Activated CD8-positive, alpha-beta T cell treated with anti-CD3 and anti-CD28 coated beads, Interleukin-2, amount 10 ng/mL, durations not matched to agents 7 days and 5 days (primary cell): Measurements from ENCODE around the gene MAN2A2. TPM values are rescaled to one million over a fixed set of nuclear protein-coding genes. Genes with fewer than 3 reads are reported as not detected.

Experiments used
- ATAC-seq: fragments of 150-1000 bp; cut with Tn5 transposase; one replicate; pipeline ENCODE4 v1.10.0; 2021; ENCODE audit warnings: moderate library complexity
- CTCF ChIA-PET: fragments of 350-600 bp; sonication (Branson Sonifier 250); formaldehyde crosslinking; loops from one replicate; lab custom pipeline; 2021; ENCODE audit warnings: antibody characterized with exemption; lab: Charles Lee
- POLR2A ChIA-PET: fragments of 350-600 bp; sonication (Branson Sonifier 250); formaldehyde crosslinking; loops from one replicate; lab custom pipeline; 2021; ENCODE audit warnings: antibody characterized with exemption; lab: Charles Lee
- DNase-seq: peaks from one replicate; pipeline ENCODE4 v3.0.0-alpha.2; 2020
- H3K27ac Mint-ChIP-seq: one replicate; pipeline ENCODE4 v1.8.0; 2021; ENCODE audit warnings: mild to moderate bottlenecking, mixed read lengths
- H3K27me3 Mint-ChIP-seq: one replicate; pipeline ENCODE4 v1.8.0; 2021; ENCODE audit warnings: low read depth, mixed read lengths
- H3K36me3 Mint-ChIP-seq: one replicate; pipeline ENCODE4 v1.8.0; 2021; ENCODE audit warnings: low read depth, mixed read lengths
- H3K4me1 Mint-ChIP-seq: one replicate; pipeline ENCODE4 v1.8.0; 2021; ENCODE audit warnings: low read depth, mixed read lengths
- H3K4me3 Mint-ChIP-seq: one replicate; pipeline ENCODE4 v1.8.0; 2021; ENCODE audit warnings: mild to moderate bottlenecking, mixed read lengths
- H3K9me3 Mint-ChIP-seq: one replicate; pipeline ENCODE4 v1.8.0; 2022; ENCODE audit warnings: mixed read lengths; ENCODE audit not compliant: insufficient read depth
- total RNA-seq, 2 experiments: library from RNA; stranded (reverse); gene quantifications; one replicate each; pipeline ENCODE4 v1.2.3, GENCODE V29; 2021

MAN2A2 gene
- total RNA-seq, 2 experiments from 2014 or later = 82.7 to 97.7 TPM

GRCh38 chr15:90863987-90864386 lies 39.1 kb upstream of the MAN2A2 start:
- no peak for ATAC-seq
- Mint-ChIP-seq H3K4me1 (peaks cover 32% of the 10 kb centered on the region), H3K9me3 (no peaks in the 10 kb centered on the region), H3K27ac (no peak overlapping the region), H3K27me3 (no peaks in the 10 kb centered on the region), H3K4me3 (no peak overlapping the region), H3K36me3 (no peaks in the 10 kb centered on the region)
- ChIA-PET POLR2A (interaction anchor here (0.9 to 1.5 kb wide), 3 partner anchors 10 to 50 kb away, joined by 3 to 4 read pairs (median 3); no protein-coding TSS in a partner anchor), CTCF (interaction anchor here (0.9 kb wide), 1 partner anchor 56 kb away, joined by 3 read pairs; no protein-coding TSS in a partner anchor)
- DNase-seq = no peak

DNA sequence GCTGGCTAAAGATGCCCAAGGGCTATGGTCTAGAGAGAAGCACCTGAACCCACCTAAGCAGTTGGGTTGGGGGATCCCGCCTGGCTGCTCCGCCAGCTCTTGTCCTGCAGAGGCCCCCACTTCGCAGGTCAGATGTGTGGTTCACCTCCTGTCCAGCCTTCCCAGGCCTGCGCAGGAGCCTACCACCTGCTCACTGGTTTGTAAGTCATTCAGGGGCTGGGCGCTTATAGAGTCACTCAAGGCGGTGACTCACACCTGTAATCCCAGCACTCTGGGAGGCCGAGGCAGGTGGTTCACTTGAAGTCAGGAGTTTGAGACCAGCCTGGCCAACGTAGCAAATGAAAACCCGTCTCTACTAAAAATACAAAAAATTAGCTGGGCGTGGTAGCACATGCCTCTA lies 38.6 kb upstream of the MAN2A2 start:
- Mint-ChIP-seq H3K4me1 (peaks cover 33% of the 10 kb centered on the region), H3K27me3 (no peaks in the 10 kb centered on the region), H3K4me3 (no peak overlapping the region), H3K27ac (no peak overlapping the region), H3K9me3 (no peaks in the 10 kb centered on the region), H3K36me3 (no peaks in the 10 kb centered on the region)
- ATAC-seq (no peak), DNase-seq (no peak)
- ChIA-PET CTCF (interaction anchor here (0.9 kb wide), 1 partner anchor 57 kb away, joined by 3 read pairs; no protein-coding TSS in a partner anchor), POLR2A (interaction anchor here (0.9 to 1.5 kb wide), 3 partner anchors 10 to 50 kb away, joined by 3 to 4 read pairs (median 3); no protein-coding TSS in a partner anchor)

DNA sequence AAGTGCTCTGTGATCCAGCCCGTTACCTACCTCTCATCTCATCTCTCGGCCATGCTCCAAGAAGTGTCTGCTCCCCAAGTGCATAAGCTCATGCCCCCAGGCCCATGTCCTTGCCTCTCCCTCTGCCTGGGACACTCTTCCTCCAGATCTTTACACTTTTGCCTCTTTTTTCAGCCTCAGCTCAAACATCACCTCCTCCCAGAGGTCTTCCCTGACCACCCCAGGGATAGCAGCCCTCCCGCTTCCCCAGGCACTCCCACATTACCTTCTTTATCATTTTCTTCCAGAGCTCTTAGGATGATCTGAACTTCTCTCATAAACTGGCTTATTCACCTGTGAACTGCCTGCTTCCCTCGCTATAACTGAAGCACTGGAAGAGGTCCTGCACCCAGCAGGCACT lies 37.4 kb upstream of the MAN2A2 start:
- no peak overlapping the region for H3K27ac Mint-ChIP-seq
- ATAC-seq = no peak
- no peak for DNase-seq
- no peaks in the 10 kb centered on the region for H3K9me3 Mint-ChIP-seq
- POLR2A ChIA-PET = no interaction called here
- H3K27me3 Mint-ChIP-seq = no peaks in the 10 kb centered on the region
- peaks cover 36% of the 10 kb centered on the region for H3K4me1 Mint-ChIP-seq
- H3K36me3 Mint-ChIP-seq = peaks cover under 1% of the 10 kb centered on the region
- no peak overlapping the region for H3K4me3 Mint-ChIP-seq
- CTCF ChIA-PET = no interaction called here

- ATAC-seq (no peak), DNase-seq (no peak)
- H3K36me3 Mint-ChIP-seq = peaks cover 4% of the 10 kb centered on the region
- H3K27ac Mint-ChIP-seq = peak overlapping the region; percentile 23
- ChIA-PET POLR2A (no interaction called here), CTCF (no interaction called here)
- peaks cover 38% of the 10 kb centered on the region for H3K4me1 Mint-ChIP-seq
- no peaks in the 10 kb centered on the region for H3K27me3 Mint-ChIP-seq
- no peak overlapping the region for H3K4me3 Mint-ChIP-seq
- no peaks in the 10 kb centered on the region for H3K9me3 Mint-ChIP-seq
These were observed 36.9 kb upstream of the MAN2A2 start for GRCh38 chr15:90866161-90866715.

DNA sequence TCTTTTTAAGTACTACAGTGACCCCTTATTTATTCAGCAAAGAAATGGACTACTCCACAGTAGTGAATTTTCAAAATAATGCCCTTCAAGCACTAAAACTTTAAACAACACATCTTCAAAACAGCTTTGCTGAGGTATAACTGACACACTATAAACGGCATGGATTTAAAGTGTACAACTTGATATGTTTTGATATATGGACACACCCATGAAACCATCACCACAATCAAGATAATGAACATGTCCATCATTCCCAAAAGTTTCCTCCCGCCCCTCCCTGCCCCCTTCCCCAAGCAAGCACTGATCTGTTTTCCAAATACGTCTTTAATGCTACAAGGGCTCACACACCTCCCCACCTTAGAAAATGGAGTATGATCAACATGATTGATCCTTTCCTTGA lies 36.3 kb upstream of the MAN2A2 start:
- Mint-ChIP-seq H3K4me1 (peaks cover 38% of the 10 kb centered on the region), H3K9me3 (no peaks in the 10 kb centered on the region), H3K36me3 (peaks cover 4% of the 10 kb centered on the region), H3K27me3 (no peaks in the 10 kb centered on the region), H3K27ac (no peak overlapping the region), H3K4me3 (no peak overlapping the region)
- DNase-seq (no peak), ATAC-seq (no peak)
- CTCF ChIA-PET = interaction anchor here (1.7 to 2.0 kb wide), 3 partner anchors 15 to 49 kb away, joined by 3 to 6 read pairs (median 4); no protein-coding TSS in a partner anchor
- POLR2A ChIA-PET = no interaction called here

- peaks cover 45% of the 10 kb centered on the region for H3K4me1 Mint-ChIP-seq
- DNase-seq = no peak
- peaks cover 15% of the 10 kb centered on the region for H3K36me3 Mint-ChIP-seq
- no peak for ATAC-seq
- no peaks in the 10 kb centered on the region for H3K27me3 Mint-ChIP-seq
- POLR2A ChIA-PET = interaction anchor here (0.9 to 3.7 kb wide), 2 partner anchors 9 to 63 kb away, joined by 4 to 14 read pairs; no protein-coding TSS in a partner anchor
- H3K27ac Mint-ChIP-seq = peak within 1 kb of the TSS; percentile 94
- H3K4me3 Mint-ChIP-seq = peak within 1 kb of the TSS; percentile 89
- CTCF ChIA-PET = interaction anchor here (1.7 to 2.0 kb wide), 3 partner anchors 17 to 51 kb away, joined by 3 to 6 read pairs (median 4); no protein-coding TSS in a partner anchor
- H3K9me3 Mint-ChIP-seq = no peaks in the 10 kb centered on the region
These were observed 34.8 kb upstream of the MAN2A2 start, which contains the start of gene FURIN for GRCh38 chr15:90868261-90868689. TSS of gene FURIN (plus strand) at chr15:90868588. CDS start at chr15:90875741, 7,153 bp downstream.

DNA sequence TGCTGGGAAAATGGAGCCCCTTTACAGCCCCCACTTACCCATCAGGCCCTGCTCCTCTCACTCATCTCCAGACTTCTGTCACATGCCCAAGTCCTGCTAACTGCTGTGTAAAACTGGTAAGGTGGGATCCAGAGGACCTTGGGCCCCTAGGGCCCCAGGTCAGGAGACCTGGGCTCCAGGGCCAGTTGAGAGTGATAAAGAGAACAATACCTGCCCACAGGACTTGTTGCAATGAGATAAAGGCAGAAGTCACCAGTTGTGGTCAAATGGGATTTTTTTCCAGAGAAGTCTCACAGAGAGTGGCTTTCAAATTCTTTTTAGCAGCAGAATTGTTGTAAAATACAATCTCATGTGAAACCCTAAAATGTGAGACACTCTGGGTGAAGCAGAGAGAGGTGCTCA lies 34.0 kb upstream of the MAN2A2 start:
- Mint-ChIP-seq H3K9me3 (no peaks in the 10 kb centered on the region), H3K27me3 (no peaks in the 10 kb centered on the region), H3K4me1 (peaks cover 50% of the 10 kb centered on the region), H3K27ac (peak overlapping the region; percentile 94), H3K36me3 (peaks cover 16% of the 10 kb centered on the region), H3K4me3 (peak overlapping the region; percentile 89)
- CTCF ChIA-PET = no interaction called here
- POLR2A ChIA-PET = interaction anchor here (1.0 to 3.7 kb wide), 3 partner anchors 9 to 52 kb away, joined by 6 to 17 read pairs (median 14); no protein-coding TSS in a partner anchor
- ATAC-seq (no peak), DNase-seq (no peak)

DNA sequence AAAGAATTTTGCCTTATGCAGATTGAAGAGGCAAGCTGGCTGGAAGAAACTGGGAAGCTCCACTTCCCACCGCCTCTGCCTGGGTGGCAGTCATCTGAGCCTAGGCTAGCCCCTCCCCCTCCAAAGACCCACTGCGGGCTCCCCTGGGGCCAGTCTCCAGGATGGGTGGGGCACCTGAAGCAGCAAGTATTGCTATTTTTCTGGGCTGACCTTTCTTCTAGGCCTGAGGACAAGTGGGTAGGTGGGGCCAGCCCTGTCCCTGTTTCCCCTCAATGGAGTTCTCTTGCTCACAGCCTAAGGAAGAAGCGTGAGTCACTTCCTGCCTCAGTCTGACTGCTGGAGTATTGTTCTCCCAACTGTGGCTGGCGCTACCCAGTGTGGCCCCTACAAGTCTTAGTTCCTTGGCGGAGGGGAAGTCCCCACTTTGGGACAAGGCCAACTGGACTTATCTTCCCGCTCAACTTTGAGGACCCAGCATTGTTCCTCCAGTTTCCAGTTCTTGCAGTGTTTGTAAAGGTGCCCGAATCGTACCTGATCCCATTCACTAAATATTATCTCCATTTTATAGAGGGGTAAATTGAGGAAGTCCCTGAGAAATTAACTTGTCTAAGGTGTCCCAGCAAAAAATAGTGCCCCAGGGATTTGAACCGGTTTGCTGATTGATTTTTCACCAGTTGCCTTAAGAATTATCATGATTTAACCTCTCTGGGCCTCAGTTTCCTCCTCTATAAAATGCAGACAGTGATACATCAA lies 33.3 kb upstream of the MAN2A2 start:
- H3K27me3 Mint-ChIP-seq = no peaks in the 10 kb centered on the region
- CTCF ChIA-PET = interaction anchor here (0.9 to 1.5 kb wide), 5 partner anchors 10 to 222 kb away, joined by 3 to 5 read pairs (median 4); no protein-coding TSS in a partner anchor
- H3K27ac Mint-ChIP-seq = peak overlapping the region; percentile 94
- H3K9me3 Mint-ChIP-seq = no peaks in the 10 kb centered on the region
- H3K4me1 Mint-ChIP-seq = peaks cover 56% of the 10 kb centered on the region
- H3K4me3 Mint-ChIP-seq = peak overlapping the region; percentile 89
- DNase-seq (peak; percentile 54), ATAC-seq (peak; percentile 37)
- POLR2A ChIA-PET = interaction anchor here (0.6 to 3.7 kb wide), 14 partner anchors 10 to 774 kb away, joined by 3 to 17 read pairs (median 6); partner anchors contain the start of gene BLM
- H3K36me3 Mint-ChIP-seq = peaks cover 17% of the 10 kb centered on the region

DNA sequence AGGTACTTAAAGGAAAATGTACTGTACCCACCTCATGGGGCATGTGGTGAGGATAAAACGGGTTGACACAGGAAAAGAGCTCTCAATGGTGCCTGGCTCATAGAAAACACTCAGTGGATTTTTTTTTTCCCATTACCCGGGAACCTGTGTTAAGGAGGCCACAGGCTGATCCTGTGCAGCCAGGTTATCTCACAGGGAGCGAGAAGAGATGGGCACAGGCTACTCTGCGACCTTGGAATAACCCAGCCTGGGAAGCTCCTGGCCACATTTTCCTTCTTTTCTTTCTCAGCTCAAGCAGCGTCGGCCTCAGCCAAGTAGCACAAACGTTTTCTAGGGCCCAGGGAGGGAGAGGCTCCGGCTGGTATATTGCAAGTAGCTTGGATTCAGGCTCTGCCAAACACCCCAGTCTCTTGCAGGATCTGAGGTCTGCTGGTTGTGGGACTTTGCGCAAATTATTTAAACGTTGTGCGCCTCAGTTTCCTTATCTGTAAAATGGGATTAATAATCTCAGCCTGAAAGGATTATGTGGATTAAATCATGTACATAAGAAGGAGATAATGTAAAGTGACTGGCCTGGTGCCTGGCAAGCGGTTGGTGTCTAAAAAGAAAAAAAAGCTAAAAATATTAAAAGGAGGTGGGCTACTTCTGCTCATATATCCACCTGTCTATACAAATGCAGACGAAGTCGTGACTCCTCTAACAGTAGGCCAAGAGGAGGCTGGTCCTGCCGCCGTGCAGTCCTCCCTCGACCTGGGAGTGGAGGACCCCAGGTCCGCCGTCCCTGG lies 32.6 kb upstream of the MAN2A2 start:
- H3K4me3 Mint-ChIP-seq = peak overlapping the region; percentile 89
- CTCF ChIA-PET = interaction anchor here (0.8 to 1.9 kb wide), 9 partner anchors 11 to 223 kb away, joined by 3 to 5 read pairs (median 4); no protein-coding TSS in a partner anchor
- POLR2A ChIA-PET = interaction anchor here (0.6 to 3.7 kb wide), 18 partner anchors 11 to 1155 kb away, joined by 3 to 17 read pairs (median 4); partner anchors contain the start of genes BLM, HDDC3 and UNC45A
- H3K27me3 Mint-ChIP-seq = no peaks in the 10 kb centered on the region
- DNase-seq = no peak
- peak; percentile 34 for ATAC-seq
- peak overlapping the region; percentile 94 for H3K27ac Mint-ChIP-seq
- H3K4me1 Mint-ChIP-seq = peaks cover 60% of the 10 kb centered on the region
- H3K9me3 Mint-ChIP-seq = no peaks in the 10 kb centered on the region
- H3K36me3 Mint-ChIP-seq = peaks cover 23% of the 10 kb centered on the region

- peak; percentile 27 for ATAC-seq
- no peak for DNase-seq
- Mint-ChIP-seq H3K36me3 (peaks cover 25% of the 10 kb centered on the region), H3K27me3 (no peaks in the 10 kb centered on the region), H3K4me3 (peak overlapping the region; percentile 89), H3K9me3 (no peaks in the 10 kb centered on the region), H3K4me1 (peaks cover 60% of the 10 kb centered on the region), H3K27ac (peak overlapping the region; percentile 94)
- ChIA-PET POLR2A (interaction anchor here (0.8 to 3.7 kb wide), 17 partner anchors 11 to 221 kb away, joined by 3 to 17 read pairs (median 5); partner anchors contain the start of genes BLM, HDDC3, MAN2A2 and UNC45A), CTCF (interaction anchor here (0.5 to 1.9 kb wide), 7 partner anchors 15 to 156 kb away, joined by 3 to 5 read pairs (median 4); no protein-coding TSS in a partner anchor)
These were observed 31.9 kb upstream of the MAN2A2 start for GRCh38 chr15:90871139-90871715.
